Neuron (in vitro differentiated cells): ENCODE data around the gene PYCR2.
A peak's percentile ranks its signal among the peaks of the same experiment; 100 is the strongest.
"Not testable (repeated sequence)": the region's sequence is repeated elsewhere in the genome, so short reads cannot be mapped to it uniquely, and the experiment has no call there.

ENCODE experiments used
- H2AFZ ChIP-seq: one replicate; pipeline ENCODE4 v1.6.1; 2013; ENCODE audit warnings: low read depth, mild to moderate bottlenecking, inconsistent platforms, low read length, moderate library complexity
- H3K27me3 ChIP-seq: one replicate; pipeline ENCODE4 v1.6.1; 2013; ENCODE audit warnings: low read length; ENCODE audit not compliant: insufficient read depth
- H3K36me3 ChIP-seq: one replicate; pipeline ENCODE4 v1.6.1; 2013; ENCODE audit warnings: low read length; ENCODE audit not compliant: insufficient read depth
- H3K4me1 ChIP-seq: one replicate; pipeline ENCODE4 v1.6.1; 2013; ENCODE audit warnings: low read length; ENCODE audit not compliant: insufficient read depth
- H3K4me3 ChIP-seq: 2 replicates; pipeline ENCODE4 v1.5.1; 2013; ENCODE audit warnings: mild to moderate bottlenecking, low read length, moderate library complexity
- H3K9me3 ChIP-seq: one replicate; pipeline ENCODE4 v1.6.1; 2013; ENCODE audit warnings: low read length

The PYCR2 gene

DNA sequence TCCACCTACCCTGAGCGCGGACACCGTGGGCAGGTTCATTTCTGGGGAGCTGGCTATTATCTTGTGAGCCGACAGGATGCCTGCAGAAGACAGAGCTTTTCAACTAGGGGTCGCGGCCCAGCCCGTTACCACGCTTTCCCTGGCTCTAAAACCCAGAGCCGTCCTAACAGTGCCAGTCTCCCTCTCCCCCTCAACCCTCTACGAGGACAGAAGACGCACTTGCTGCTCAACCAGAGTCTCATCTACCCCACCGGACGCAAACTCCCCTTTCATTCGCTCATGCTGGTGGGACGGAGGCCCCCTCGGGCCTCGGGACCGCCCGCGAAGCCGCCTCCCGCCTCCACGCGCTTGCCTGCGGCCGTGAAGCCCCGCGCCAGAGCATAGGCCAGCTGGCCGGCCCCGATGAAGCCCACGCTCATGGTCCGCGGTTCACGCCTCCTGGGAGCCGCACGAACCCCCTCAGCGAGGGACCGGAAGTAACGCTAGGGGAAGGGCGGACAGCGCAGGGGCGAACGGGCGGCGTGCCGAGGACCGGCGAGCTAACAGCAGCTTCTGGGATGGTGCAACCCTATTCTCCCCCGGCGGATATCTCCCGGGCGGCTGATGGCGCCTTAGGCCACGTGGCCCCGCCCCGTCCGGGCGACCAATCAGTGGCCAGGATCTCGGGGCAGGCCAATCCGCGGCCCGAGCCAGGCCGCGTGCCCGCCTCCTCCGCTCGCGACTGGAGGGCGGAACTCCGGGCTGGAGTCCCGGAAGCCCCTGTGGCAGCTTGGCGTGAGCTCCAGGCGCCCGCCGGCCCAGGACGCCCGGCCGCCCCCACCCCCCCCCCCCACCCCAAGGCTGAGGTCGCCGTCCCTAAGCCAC lies at the start of gene PYCR2:
Gene PYCR2, minus strand, starts transcription at position 559 of the 864 bp plus-strand sequence. Its CDS starts 140 bp downstream, at position 419.
- H3K9me3 ChIP-seq = no peaks in the 10 kb centered on the region
- peak within 1 kb of the TSS; percentile 87 for H3K4me3 ChIP-seq
- no peaks in the 10 kb centered on the region for H3K27me3 ChIP-seq
- H3K4me1 ChIP-seq = peaks cover 9% of the 10 kb centered on the region
- H2AFZ ChIP-seq = peak within 1 kb of the TSS; percentile 80
- peaks cover 33% of the 10 kb centered on the region for H3K36me3 ChIP-seq

DNA sequence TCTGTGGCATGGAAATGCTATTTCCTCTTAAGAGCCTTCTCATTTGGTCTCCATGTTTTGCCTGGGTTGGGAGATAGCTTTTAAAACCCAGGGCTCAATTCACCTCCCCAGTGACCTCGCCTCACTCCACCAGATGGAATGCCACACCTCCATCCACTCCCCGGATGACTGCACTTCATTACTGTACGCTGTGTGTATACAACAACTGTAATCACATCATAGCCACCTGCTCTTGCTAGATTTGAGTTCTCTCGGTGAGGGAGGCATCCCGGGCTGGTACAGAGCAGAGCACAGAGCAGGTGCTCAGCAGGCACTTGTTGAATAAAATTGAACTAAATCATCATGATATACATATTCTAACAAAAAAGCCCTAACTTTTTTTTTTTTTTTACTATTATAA lies 49.1 kb upstream of the PYCR2 start:
- no peaks in the 10 kb centered on the region for H3K27me3 ChIP-seq
- no peaks in the 10 kb centered on the region for H3K9me3 ChIP-seq

DNA sequence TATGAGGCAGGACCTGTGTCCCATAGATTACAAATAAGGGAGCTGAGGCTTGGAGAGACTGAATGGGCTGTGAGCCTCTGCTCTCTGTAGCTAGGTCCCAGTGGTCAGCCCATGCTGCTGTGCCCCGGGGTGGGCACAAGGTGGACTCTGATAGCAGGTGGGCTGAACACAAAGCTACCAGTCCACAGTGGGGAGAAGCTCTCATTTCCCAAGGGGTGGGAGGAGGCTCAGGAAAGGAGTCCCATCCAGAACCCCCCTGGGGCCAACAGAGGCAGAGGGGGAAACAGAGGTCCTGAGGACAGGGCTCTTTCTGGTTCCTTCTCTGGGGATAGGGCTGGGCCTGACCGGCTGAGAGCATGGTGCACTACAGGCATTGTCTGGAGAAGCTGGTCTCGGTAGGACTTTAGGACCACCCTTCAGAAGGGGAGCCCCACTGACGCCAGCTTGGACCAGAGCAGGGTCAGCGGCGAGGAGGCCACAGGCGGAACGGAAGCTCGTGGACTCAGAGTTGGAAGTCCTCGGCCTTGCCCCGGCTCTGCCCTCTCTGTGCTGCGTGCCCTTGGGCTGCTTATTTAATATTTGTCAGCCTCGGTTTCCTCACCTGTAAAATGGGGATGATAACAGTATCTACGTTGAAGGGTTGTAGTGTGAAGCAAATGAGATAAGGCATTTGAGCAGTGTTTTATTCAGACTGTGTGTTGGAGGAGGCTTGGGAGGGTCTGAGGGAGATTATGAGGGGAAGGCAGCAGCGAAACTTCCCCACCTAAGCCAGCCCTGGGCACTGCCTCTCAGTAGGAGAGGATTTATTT lies 48.5 kb upstream of the PYCR2 start:
- Histone ChIP-seq H3K4me3 (no peak overlapping the region), H3K4me1 (peaks cover 3% of the 10 kb centered on the region), H2AFZ (no peak overlapping the region), H3K27me3 (no peaks in the 10 kb centered on the region), H3K36me3 (no peaks in the 10 kb centered on the region), H3K9me3 (no peaks in the 10 kb centered on the region)

More for the DNA sequence above, 49.1 kb upstream of the PYCR2 start:
- H3K4me1 ChIP-seq = peaks cover 3% of the 10 kb centered on the region
- no peak overlapping the region for H3K4me3 ChIP-seq
- H3K36me3 ChIP-seq = no peaks in the 10 kb centered on the region
- H2AFZ ChIP-seq = no peak overlapping the region

DNA sequence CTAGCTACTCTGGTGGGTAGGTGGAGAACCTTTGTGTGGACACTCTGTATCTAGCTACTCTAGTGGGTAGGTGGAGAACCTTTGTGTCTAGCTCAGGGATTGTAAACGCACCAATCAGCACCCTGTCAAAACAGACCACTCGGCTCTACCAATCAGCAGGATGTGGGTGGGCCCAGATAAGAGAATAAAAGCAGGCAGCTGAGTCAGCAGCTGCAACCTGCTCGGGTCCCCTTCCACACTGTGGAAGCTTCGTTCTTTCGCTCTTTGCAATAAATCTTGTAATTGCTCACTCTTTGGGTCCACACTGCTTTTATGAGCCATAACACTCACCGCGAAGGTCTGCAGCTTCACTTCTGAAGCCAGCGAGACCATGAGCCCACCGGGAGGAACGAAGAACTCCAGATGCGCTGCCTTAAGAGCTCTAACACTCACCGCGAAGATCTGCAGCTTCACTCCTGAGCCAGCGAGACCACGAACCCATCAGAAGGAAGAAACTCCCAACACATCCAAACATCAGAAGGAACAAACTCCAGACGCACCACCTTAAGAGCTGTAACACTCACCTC lies 46.6 kb upstream of the PYCR2 start:
- H3K9me3 ChIP-seq, H3K36me3 ChIP-seq, H3K4me1 ChIP-seq, H2AFZ ChIP-seq, H3K4me3 ChIP-seq, H3K27me3 ChIP-seq: not testable (repeated sequence)

DNA sequence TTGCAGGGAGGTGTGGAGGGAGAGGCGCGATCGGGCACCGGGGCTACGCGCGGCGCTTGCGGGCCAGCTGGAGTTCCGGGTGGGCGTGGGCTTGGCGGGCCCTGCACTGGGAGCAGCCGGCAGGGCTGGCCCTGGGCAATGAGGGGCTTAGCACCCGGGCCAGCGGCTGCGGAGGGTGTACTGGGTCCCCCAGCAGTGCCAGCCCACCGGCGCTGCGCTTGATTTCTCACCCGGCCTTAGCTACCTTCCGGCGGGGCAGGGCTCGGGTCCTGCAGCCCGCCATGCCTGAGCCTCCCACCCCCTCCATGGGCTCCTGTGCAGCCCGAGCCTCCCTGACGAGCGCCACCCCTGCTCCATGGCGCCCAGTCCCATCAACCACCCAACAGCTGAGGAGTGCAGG lies 45.7 kb upstream of the PYCR2 start:
- not testable (repeated sequence) for H3K9me3 ChIP-seq, H2AFZ ChIP-seq

DNA sequence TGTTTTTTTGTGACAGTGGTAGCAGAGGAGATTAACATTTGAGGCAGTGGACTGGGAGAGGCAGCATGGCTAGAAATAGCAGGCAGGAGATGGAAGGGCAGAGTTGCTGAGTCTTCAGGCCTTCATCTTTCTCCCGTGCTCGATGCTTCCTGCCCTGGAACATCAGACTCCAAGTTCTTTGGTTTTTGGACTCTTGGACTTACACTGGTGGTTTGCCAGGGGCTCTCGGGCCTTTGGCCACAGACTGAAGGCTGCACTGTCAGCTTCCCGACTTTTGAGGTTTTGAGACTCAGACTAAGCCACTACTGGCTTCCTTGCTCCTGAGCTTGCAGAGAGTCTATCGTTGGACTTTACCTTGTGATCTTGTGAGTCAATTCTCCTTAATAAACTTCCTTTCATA lies 41.2 kb upstream of the PYCR2 start:
- Histone ChIP-seq H3K4me3 (no peak overlapping the region), H3K36me3 (no peaks in the 10 kb centered on the region), H3K27me3 (no peaks in the 10 kb centered on the region), H3K4me1 (peaks cover 3% of the 10 kb centered on the region), H2AFZ (no peak overlapping the region), H3K9me3 (no peaks in the 10 kb centered on the region)

More for the DNA sequence above, 45.7 kb upstream of the PYCR2 start:
- not testable (repeated sequence) for H3K27me3 ChIP-seq, H3K4me3 ChIP-seq, H3K36me3 ChIP-seq, H3K4me1 ChIP-seq

DNA sequence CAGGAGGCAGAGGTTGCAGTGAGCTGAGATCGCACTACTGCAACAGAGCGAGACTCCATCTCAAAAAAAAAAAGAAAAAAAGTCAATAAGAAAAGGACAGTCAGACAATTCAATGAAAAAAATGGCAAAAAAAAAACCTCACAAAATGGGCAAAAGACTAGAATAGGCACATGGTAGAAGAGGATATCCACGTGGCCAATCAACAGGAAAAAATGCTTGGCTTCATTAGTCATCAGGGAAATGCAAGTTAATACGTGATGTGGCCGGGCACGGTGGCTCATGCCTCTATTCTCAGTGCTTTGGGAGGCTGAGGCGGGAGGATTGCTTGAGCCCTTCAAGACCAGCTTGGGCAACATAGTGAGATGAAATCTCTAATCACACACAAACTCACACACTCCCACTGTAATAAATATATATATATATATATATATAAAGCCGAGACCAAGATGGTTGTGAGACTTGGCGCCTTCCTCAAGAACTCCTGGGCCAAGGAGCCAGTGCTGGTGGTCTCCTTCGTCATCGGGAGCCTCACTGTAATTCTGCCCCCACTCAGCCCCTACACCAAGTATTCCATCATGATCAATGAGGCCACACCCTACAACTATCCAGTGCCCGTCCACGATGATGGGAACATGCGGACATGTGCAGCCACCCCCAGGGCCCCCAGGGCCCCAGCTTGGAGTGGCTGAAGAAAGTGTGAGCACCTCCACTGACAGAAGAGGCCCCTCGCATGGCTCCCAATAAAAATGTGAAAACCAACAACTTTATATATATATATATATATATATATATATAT lies 39.9 kb upstream of the PYCR2 start:
- Histone ChIP-seq H3K27me3 (no peaks in the 10 kb centered on the region), H3K36me3 (no peaks in the 10 kb centered on the region), H3K4me3 (no peak overlapping the region), H2AFZ (no peak overlapping the region), H3K9me3 (no peaks in the 10 kb centered on the region), H3K4me1 (peaks cover 2% of the 10 kb centered on the region)

DNA sequence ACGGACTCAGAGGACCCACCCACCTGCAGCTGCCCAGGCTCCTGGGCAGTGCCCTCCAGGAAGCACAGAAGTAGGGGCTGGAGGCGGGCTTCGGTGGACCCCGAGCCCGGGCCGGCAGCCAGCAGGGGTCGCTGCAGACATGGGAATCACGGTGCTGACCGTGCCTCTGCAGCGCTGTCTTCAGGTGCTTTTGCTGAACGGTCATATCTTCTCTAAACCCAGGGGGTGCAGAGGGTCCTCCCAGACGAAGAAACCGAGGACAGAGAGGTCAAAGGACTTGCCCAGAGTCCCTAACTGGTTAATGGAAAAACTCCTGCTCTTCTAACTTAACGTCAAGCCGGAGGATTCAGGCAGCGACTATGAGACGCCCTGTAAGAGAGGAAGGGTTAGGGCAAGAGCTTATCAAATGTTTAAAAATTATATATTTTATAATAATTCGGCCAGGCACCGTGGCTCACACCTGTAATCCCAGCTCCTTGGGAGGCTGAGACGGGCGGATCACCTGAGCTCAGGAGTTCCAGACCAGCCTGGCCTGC lies 38.5 kb upstream of the PYCR2 start:
- Histone ChIP-seq H2AFZ (no peak overlapping the region), H3K36me3 (no peaks in the 10 kb centered on the region), H3K9me3 (no peaks in the 10 kb centered on the region), H3K27me3 (no peaks in the 10 kb centered on the region), H3K4me1 (no peaks in the 10 kb centered on the region), H3K4me3 (no peak overlapping the region)

DNA sequence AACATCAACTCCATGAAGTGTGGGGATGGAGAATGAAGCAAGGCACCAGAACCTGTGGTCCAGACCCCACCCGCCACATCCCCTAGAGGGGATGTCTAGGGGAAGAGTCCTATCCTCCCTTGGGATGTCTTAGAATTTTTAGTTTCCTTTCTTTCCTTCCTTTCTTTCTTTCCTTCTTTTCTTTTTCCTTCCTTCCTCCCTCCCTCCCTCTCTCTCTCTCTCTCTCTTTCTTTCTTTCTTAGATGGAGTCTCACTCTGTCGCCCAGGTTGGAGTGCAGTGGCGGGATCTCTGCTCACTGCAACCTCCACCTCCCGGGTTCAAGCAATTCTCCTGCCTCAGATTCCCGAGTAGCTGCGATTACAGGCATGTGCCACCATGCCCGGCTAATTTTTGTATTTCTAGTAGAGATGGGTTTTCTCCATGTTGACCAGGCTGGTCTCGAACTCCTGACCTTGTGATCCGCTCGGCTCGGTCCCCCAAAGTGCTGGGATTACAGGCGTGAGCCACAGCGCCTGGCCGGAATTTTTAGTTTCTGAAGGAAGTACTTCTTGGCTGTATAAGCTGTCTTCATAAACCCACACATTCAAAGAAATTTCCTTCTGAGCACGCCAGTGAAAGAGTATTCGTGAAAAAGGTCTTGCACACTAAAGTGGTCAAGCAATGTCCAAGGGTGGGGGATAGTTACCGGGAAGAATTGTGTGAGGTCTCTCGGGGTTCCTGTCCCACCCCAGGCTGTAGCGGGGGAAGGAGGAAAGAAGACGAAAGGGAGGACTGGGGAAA lies 37.8 kb upstream of the PYCR2 start:
- Histone ChIP-seq H3K36me3 (no peaks in the 10 kb centered on the region), H3K4me1 (no peaks in the 10 kb centered on the region), H2AFZ (no peak overlapping the region), H3K9me3 (no peaks in the 10 kb centered on the region), H3K27me3 (no peaks in the 10 kb centered on the region), H3K4me3 (no peak overlapping the region)

DNA sequence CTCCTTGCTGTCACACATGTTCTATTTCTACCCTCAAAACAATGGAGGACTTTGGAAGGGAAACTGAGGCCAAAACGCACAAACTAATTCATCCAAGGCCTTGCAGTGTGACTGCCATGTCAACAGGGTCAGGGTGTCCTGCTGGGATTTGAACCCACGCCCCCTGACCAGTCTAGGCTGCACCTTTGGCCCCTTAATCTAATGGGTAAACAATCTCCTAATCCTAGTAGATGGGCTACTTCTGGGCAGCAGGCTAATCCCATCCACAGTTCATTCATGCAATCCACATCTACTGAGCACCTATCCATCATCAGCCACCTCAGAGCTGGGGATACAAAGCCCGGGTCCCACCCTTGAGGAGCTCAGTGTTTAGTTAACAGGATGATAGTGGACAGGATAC lies 34.0 kb upstream of the PYCR2 start:
- Histone ChIP-seq H3K36me3 (no peaks in the 10 kb centered on the region), H3K4me1 (no peaks in the 10 kb centered on the region), H3K27me3 (no peaks in the 10 kb centered on the region), H3K4me3 (no peak overlapping the region), H3K9me3 (no peaks in the 10 kb centered on the region), H2AFZ (no peak overlapping the region)

DNA sequence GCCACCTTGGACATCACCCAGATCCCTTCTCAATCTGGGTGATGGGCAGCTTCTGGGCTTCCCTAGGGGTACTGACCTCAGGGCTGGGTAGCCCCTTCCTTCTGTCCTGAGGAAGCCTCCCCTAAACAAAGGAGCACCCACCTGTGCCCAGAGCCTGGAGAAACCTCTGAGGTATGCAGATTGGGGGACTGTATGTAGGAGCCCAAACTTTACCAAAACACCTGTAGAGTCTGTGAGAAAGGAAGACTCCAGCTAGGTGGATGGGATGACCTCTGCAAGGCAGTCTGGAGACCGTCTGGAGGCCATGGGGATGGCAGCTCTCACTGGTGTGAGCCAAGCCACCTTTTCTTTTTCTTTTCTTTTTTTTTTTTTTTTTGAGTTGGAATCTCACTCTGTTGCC lies 30.7 kb upstream of the PYCR2 start:
- H3K9me3 ChIP-seq = no peaks in the 10 kb centered on the region
- no peaks in the 10 kb centered on the region for H3K27me3 ChIP-seq
- no peak overlapping the region for H2AFZ ChIP-seq
- no peak overlapping the region for H3K4me3 ChIP-seq
- H3K4me1 ChIP-seq = no peaks in the 10 kb centered on the region
- no peaks in the 10 kb centered on the region for H3K36me3 ChIP-seq

DNA sequence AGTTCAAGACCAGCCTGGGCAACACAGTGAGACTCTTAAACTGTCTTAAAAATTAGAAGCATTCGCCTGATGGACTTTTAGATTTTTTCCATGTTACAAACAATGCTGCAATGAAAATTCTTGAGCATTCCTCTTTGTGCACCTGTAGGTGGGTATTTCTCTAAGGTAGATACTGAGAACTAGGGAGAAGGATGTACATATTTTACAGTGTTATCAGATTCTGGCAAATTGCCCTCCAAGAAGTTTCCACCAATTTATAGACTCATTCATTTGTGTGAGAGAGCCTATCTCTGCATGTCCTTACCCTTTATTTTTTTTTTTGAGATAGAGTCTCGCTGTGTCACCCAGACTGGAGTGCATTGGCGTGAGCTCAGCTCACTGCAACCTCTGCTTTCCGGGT lies 29.3 kb upstream of the PYCR2 start:
- H3K27me3 ChIP-seq = no peaks in the 10 kb centered on the region
- no peak overlapping the region for H3K4me3 ChIP-seq
- no peaks in the 10 kb centered on the region for H3K36me3 ChIP-seq
- H3K4me1 ChIP-seq = no peaks in the 10 kb centered on the region
- no peaks in the 10 kb centered on the region for H3K9me3 ChIP-seq
- no peak overlapping the region for H2AFZ ChIP-seq
